Measurements from ENCODE around the gene SFXN2.
"Not testable (repeated sequence)": the region's sequence is repeated elsewhere in the genome, so short reads cannot be mapped to it uniquely, and the experiment has no call there.

SFXN2 gene

GRCh38 chr10:102720775-102721301, 6.4 kb downstream of the SFXN2 start:
- DNase-seq (ENCODE audit: low read depth in 2 of 2) = no peak

- DNase-seq (ENCODE audit: low read depth in 2 of 2) = no peak
These were observed 7.5 kb downstream of the SFXN2 start for GRCh38 chr10:102721954-102722353.

GRCh38 chr10:102723989-102724388, 9.6 kb downstream of the SFXN2 start:
- DNase-seq (ENCODE audit: low read depth in 2 of 2) = no peak

- no peak for DNase-seq (ENCODE audit: low read depth in 2 of 2)
These were observed 11.8 kb downstream of the SFXN2 start for GRCh38 chr10:102726274-102726673.

GRCh38 chr10:102727037-102727818, 12.8 kb downstream of the SFXN2 start:
- DNase-seq (ENCODE audit: low read depth in 2 of 2) = no peak

GRCh38 chr10:102729029-102730026, 14.9 kb downstream of the SFXN2 start:
- DNase-seq (ENCODE audit: low read depth in 2 of 2) = peak in 1 of 2 donors; percentile 43

- no peak for DNase-seq (ENCODE audit: low read depth in 2 of 2)
These were observed 16.9 kb downstream of the SFXN2 start for GRCh38 chr10:102731222-102731800.

- no peak for DNase-seq (ENCODE audit: low read depth in 2 of 2)
These were observed 18.2 kb downstream of the SFXN2 start for GRCh38 chr10:102732661-102733060.

- DNase-seq (ENCODE audit: low read depth in 2 of 2) = no peak
These were observed 20.7 kb downstream of the SFXN2 start for GRCh38 chr10:102735065-102735562.

- no peak for DNase-seq (ENCODE audit: low read depth in 2 of 2)
These were observed 24.3 kb downstream of the SFXN2 start for GRCh38 chr10:102738692-102739121.

- DNase-seq (ENCODE audit: low read depth in 2 of 2) = no peak
These were observed 25.8 kb downstream of the SFXN2 start for GRCh38 chr10:102740229-102740628.

GRCh38 chr10:102741726-102742237, 27.3 kb downstream of the SFXN2 start:
- DNase-seq (ENCODE audit: low read depth in 2 of 2) = no peak

GRCh38 chr10:102742313-102742712, 27.9 kb downstream of the SFXN2 start:
- not testable (repeated sequence) for DNase-seq (ENCODE audit: low read depth in 2 of 2)

GRCh38 chr10:102743078-102743587, 28.7 kb downstream of the SFXN2 start:
- no peak for DNase-seq (ENCODE audit: low read depth in 2 of 2)

- peak; percentile 83 to 93 for DNase-seq (ENCODE audit: low read depth in 2 of 2)
These were observed 29.3 kb downstream of the SFXN2 start, which contains the start of gene WBP1L for GRCh38 chr10:102743588-102744373. WBP1L (plus strand) TSS chr10:102743948; CDS start chr10:102744054, 106 bp downstream.

GRCh38 chr10:102744374-102745051, 30.1 kb downstream of the SFXN2 start:
- DNase-seq (ENCODE audit: low read depth in 2 of 2) = no peak

- DNase-seq (ENCODE audit: low read depth in 2 of 2) = no peak
These were observed 30.7 kb downstream of the SFXN2 start for GRCh38 chr10:102745157-102745556.

- DNase-seq (ENCODE audit: low read depth in 2 of 2) = no peak
These were observed 38.0 kb downstream of the SFXN2 start for GRCh38 chr10:102752266-102752930.

All from stimulated activated CD4-positive, alpha-beta T cell treated with anti-CD3 and anti-CD28 coated beads, Interleukin-1b, Interleukin-23, amount 100 ng/mL, for 4 hours (primary cell).